ENCODE results near the gene VSIR.

VSIR gene

GRCh38 chr10:71812016-71812912 is 38.9 kb upstream of the VSIR start:
- Histone ChIP-seq H3K4me3 (no peak overlapping the region), H3K4me1 (no peaks in the 10 kb centered on the region), H3K9me3 (no peaks in the 10 kb centered on the region), H3K36me3 (replicated peaks) (peaks cover 16% of the 10 kb centered on the region), H3K27me3 (ENCODE audit: low read depth) (no peaks in the 10 kb centered on the region)
- peak; percentile 11 to 79 for DNase-seq (ENCODE audit: low spot score in 2 of 2)
- in situ Hi-C loops (cut with MboI; ENCODE audit: low sequenced_read_pairs), result no loop called here

DNA sequence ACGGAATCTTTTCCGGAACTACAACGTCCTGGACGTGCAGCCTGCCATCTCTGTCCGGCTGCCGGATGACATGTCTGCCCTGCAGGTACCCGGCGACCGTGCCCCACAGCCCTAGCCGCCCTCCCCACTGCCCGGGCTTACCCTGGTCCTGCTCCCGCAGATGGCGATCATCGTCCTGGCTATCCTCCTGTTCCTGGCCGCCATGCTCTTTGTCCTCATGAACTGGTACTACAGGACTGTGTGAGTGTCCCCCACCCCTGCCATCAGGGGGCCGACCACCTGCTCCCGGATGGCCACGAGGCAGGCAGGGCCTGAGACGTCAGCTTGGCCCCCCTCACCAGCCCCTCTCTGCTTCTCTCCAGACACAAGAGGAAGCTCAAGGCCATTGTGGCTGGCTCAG is 38.0 kb upstream of the VSIR start:
- H3K4me1 ChIP-seq, result no peaks in the 10 kb centered on the region
- H3K9me3 ChIP-seq, result no peaks in the 10 kb centered on the region
- no peaks in the 10 kb centered on the region for H3K27me3 ChIP-seq (ENCODE audit: low read depth)
- no peak for DNase-seq (ENCODE audit: low spot score in 2 of 2)
- H3K36me3 ChIP-seq (replicated peaks), result peaks cover 6% of the 10 kb centered on the region
- in situ Hi-C loops (cut with MboI; ENCODE audit: low sequenced_read_pairs), result no loop called here
- no peak overlapping the region for H3K4me3 ChIP-seq

- Histone ChIP-seq H3K4me3 (no peak overlapping the region), H3K4me1 (no peaks in the 10 kb centered on the region), H3K36me3 (replicated peaks) (no peaks in the 10 kb centered on the region), H3K27me3 (ENCODE audit: low read depth) (no peaks in the 10 kb centered on the region), H3K9me3 (no peaks in the 10 kb centered on the region)
- in situ Hi-C loops (cut with MboI; ENCODE audit: low sequenced_read_pairs), result no loop called here
- DNase-seq (ENCODE audit: low spot score in 2 of 2), result no peak
Measured at GRCh38 chr10:71810048-71810750, 36.9 kb upstream of the VSIR start.

DNA sequence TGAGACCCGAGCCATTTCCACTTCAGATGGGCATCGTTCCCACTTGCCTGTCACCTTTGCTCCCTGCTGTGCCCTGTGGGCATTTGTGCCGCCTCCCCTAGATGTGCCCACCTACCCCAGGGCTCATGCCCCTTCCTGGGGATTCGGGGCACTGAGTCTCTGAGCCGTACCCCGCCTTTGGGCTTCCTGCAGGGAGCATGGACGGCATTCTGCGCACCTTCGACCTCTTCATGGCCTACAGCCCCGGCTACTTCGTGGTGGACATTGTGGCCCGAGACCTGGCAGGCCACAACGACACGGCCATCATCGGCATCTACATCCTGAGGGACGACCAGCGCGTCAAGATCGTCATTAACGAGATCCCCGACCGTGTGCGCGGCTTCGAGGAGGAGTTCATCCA is 36.3 kb upstream of the VSIR start:
- H3K4me1 ChIP-seq, result no peaks in the 10 kb centered on the region
- H3K4me3 ChIP-seq, result no peak overlapping the region
- no peak for DNase-seq (ENCODE audit: low spot score in 2 of 2)
- no peaks in the 10 kb centered on the region for H3K27me3 ChIP-seq (ENCODE audit: low read depth)
- in situ Hi-C loops (cut with MboI; ENCODE audit: low sequenced_read_pairs), result no loop called here
- H3K36me3 ChIP-seq (replicated peaks), result no peaks in the 10 kb centered on the region
- H3K9me3 ChIP-seq, result no peaks in the 10 kb centered on the region

- DNase-seq (ENCODE audit: low spot score in 2 of 2), result no peak
- no peaks in the 10 kb centered on the region for H3K36me3 ChIP-seq (replicated peaks)
- no peaks in the 10 kb centered on the region for H3K27me3 ChIP-seq (ENCODE audit: low read depth)
- no peaks in the 10 kb centered on the region for H3K9me3 ChIP-seq
- in situ Hi-C loops (cut with MboI; ENCODE audit: low sequenced_read_pairs), result no loop called here
- no peaks in the 10 kb centered on the region for H3K4me1 ChIP-seq
- H3K4me3 ChIP-seq, result no peak overlapping the region
Measured at GRCh38 chr10:71807557-71808510, 34.5 kb upstream of the VSIR start.

DNA sequence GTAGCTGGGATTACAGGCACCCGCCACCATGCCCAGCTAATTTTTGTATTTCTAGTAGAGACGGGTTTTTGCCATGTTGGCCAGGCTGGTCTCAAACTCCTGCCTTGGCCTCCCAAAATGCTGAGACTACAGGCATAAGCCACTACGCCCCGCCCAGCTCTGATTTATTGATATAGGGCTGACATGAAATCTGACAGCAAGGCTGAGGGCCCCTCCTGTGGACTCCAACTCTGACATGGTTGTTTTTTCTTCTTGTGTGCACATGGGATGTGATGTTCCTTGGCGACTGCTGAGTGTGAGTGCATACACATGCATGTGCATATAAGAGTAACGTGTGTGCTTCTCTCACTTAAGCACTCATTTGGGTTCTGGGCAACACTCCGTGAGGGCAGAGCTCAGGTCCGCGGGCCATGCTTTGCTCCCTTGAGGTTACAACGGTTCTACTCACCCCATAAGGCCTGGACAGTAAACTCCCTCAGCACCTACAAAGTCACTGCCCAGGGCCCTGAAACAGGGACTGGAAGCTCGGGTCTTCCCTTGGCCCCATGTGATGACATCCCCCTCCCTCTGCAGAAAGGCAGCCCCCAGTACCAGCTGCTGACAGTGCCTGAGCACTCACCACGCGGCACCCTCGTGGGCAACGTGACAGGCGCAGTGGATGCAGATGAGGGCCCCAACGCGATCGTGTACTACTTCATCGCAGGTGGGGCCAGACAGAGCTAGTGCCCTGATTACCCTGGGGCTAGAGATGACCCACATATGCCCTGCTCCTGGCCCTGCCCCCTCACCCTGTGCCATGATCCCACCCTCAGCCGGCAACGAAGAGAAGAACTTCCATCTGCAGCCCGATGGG is 33.6 kb upstream of the VSIR start:
- DNase-seq (ENCODE audit: low spot score in 2 of 2), result no peak
- Histone ChIP-seq H3K36me3 (replicated peaks) (no peaks in the 10 kb centered on the region), H3K4me3 (no peak overlapping the region), H3K27me3 (ENCODE audit: low read depth) (no peaks in the 10 kb centered on the region), H3K4me1 (no peaks in the 10 kb centered on the region), H3K9me3 (no peaks in the 10 kb centered on the region)
- in situ Hi-C loops (cut with MboI; ENCODE audit: low sequenced_read_pairs), result no loop called here

DNA sequence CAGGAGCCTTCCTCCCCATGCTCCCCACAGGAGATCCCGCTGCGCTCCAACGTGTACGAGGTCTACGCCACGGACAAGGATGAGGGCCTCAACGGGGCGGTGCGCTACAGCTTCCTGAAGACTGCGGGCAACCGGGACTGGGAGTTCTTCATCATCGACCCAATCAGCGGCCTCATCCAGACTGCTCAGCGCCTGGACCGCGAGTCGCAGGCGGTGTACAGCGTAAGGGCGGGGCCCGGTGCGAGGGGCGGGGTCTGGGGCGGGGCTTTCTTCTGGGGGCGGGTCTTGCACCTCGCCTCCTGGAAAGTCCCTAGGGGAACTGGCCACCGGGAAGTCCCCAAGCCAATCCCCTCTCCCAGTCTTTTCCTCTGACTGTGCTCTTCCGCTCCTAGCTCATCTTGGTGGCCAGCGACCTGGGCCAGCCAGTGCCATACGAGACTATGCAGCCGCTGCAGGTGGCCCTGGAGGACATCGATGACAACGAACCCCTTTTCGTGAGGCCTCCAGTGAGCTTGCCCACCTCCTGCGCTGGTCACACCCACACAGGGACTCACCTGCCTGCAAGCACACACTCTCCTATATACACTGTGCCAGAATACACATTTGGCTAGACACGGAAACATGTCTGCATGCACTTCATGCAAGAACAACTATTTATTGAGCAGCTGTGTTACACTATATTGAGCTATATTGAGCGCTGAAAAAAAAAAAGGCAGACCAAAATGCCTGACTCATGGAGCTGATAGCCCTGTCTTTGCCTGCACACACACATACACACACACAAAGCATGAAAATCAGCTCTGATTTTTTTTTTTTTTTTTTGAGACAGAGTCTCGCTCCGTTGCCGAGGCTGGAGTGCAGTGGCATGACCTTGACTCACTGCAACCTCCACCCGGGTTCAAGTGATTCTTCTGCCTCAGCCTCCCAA is 32.7 kb upstream of the VSIR start:
- Histone ChIP-seq H3K9me3 (no peaks in the 10 kb centered on the region), H3K4me1 (no peaks in the 10 kb centered on the region), H3K36me3 (replicated peaks) (no peaks in the 10 kb centered on the region), H3K4me3 (no peak overlapping the region), H3K27me3 (ENCODE audit: low read depth) (no peaks in the 10 kb centered on the region)
- in situ Hi-C loops (cut with MboI; ENCODE audit: low sequenced_read_pairs), result no loop called here
- DNase-seq (ENCODE audit: low spot score in 2 of 2), result no peak

- Histone ChIP-seq H3K4me3 (no peak overlapping the region), H3K27me3 (ENCODE audit: low read depth) (no peaks in the 10 kb centered on the region), H3K36me3 (replicated peaks) (no peaks in the 10 kb centered on the region), H3K9me3 (no peaks in the 10 kb centered on the region), H3K4me1 (no peaks in the 10 kb centered on the region)
- in situ Hi-C loops (cut with MboI; ENCODE audit: low sequenced_read_pairs), result no loop called here
- DNase-seq (ENCODE audit: low spot score in 2 of 2), result no peak
Measured at GRCh38 chr10:71804077-71804476, 30.8 kb upstream of the VSIR start.

GRCh38 chr10:71802715-71803488 is 29.6 kb upstream of the VSIR start:
- Histone ChIP-seq H3K9me3 (no peaks in the 10 kb centered on the region), H3K4me3 (no peak overlapping the region), H3K36me3 (replicated peaks) (no peaks in the 10 kb centered on the region), H3K27me3 (ENCODE audit: low read depth) (no peaks in the 10 kb centered on the region), H3K4me1 (no peaks in the 10 kb centered on the region)
- DNase-seq (ENCODE audit: low spot score in 2 of 2), result no peak
- in situ Hi-C loops (cut with MboI; ENCODE audit: low sequenced_read_pairs), result no loop called here

GRCh38 chr10:71802235-71802634 is 28.9 kb upstream of the VSIR start:
- H3K27me3 ChIP-seq (ENCODE audit: low read depth), result no peaks in the 10 kb centered on the region
- in situ Hi-C loops (cut with MboI; ENCODE audit: low sequenced_read_pairs), result no loop called here
- no peak for DNase-seq (ENCODE audit: low spot score in 2 of 2)
- H3K4me1 ChIP-seq, result no peaks in the 10 kb centered on the region
- H3K4me3 ChIP-seq, result no peak overlapping the region
- no peaks in the 10 kb centered on the region for H3K36me3 ChIP-seq (replicated peaks)
- no peaks in the 10 kb centered on the region for H3K9me3 ChIP-seq

DNA sequence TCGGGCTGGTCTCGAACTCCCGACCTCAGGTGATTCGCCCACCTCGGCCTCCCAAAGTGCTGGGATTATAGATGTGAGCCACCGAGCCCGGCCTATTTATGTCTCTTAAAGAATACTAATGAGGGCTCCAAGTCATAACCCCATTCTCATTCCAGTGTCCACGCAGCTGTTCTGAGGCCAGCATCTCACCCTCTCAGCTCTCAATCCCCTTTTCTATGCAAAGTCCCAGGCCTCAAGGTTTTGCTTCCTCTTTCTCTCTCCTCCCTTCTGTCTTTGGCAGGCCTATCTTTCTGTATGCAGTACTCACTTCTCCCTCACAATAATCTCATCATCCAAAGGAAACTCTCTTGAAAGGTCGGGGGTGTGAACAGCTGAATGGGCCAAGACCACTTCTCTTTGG is 28.0 kb upstream of the VSIR start:
- in situ Hi-C loops (cut with MboI; ENCODE audit: low sequenced_read_pairs), result no loop called here
- no peak overlapping the region for H3K4me3 ChIP-seq
- no peaks in the 10 kb centered on the region for H3K4me1 ChIP-seq
- H3K9me3 ChIP-seq, result no peaks in the 10 kb centered on the region
- no peak for DNase-seq (ENCODE audit: low spot score in 2 of 2)
- H3K27me3 ChIP-seq (ENCODE audit: low read depth), result no peaks in the 10 kb centered on the region
- H3K36me3 ChIP-seq (replicated peaks), result no peaks in the 10 kb centered on the region

Measured in HAP-1 (cell line).